Measurements from ENCODE around the gene PITHD1.

PITHD1 gene

GRCh38 chr1:23825076-23825761 is 47.0 kb downstream of the PITHD1 start, which contains the start of gene HMGCL:
Gene HMGCL (minus strand): TSS chr1:23825429. CDS start chr1:23825415, 14 bp downstream.
- TF ChIP-seq ZNF565 (CRISPR knock-in tag; conservative IDR thresholded peaks at IDR 0.05; ENCODE audit: low read depth) (peak; percentile 78; the same call in 1 of the 2 replicates), SNAI2 (CRISPR knock-in tag; IDR thresholded peaks at IDR 0.05) (no peak), ARNTL (CRISPR knock-in tag; IDR thresholded peaks at IDR 0.05; ENCODE audit: borderline replicate concordance, low read depth) (no peak), PATZ1 (CRISPR knock-in tag; IDR thresholded peaks at IDR 0.05; ENCODE audit: borderline replicate concordance) (no peak), CSDC2 (CRISPR knock-in tag; IDR thresholded peaks at IDR 0.05) (no peak), CREB5 (CRISPR knock-in tag; IDR thresholded peaks at IDR 0.05; ENCODE audit: low read depth) (no peak), POU6F1 (CRISPR knock-in tag; IDR thresholded peaks at IDR 0.05; ENCODE audit: borderline replicate concordance, low read depth) (no peak), TCF4 (CRISPR knock-in tag; IDR thresholded peaks at IDR 0.05; ENCODE audit: borderline replicate concordance) (peak; percentile 41; the same call in 1 of the 2 replicates), ZFP30 (CRISPR knock-in tag; IDR thresholded peaks at IDR 0.05) (no peak), ISL1 (CRISPR knock-in tag; IDR thresholded peaks at IDR 0.05) (no peak), ZNF70 (CRISPR knock-in tag; IDR thresholded peaks at IDR 0.05) (peak; percentile 27; the same call in 1 of the 2 replicates), TSHZ2 (CRISPR knock-in tag; IDR thresholded peaks at IDR 0.05) (peak; percentile 49; the same call in 1 of the 2 replicates)
- ATAC-seq: peak; percentile 99

- ATAC-seq: no peak
- TF ChIP-seq ZNF8 (CRISPR knock-in tag; IDR thresholded peaks at IDR 0.05): no peak
- TF ChIP-seq ZNF70 (CRISPR knock-in tag; IDR thresholded peaks at IDR 0.05): no peak
- no peak for TF ChIP-seq SNAI2 (CRISPR knock-in tag; IDR thresholded peaks at IDR 0.05)
- TF ChIP-seq ZNF565 (CRISPR knock-in tag; conservative IDR thresholded peaks at IDR 0.05; ENCODE audit: low read depth): no peak
- no peak for TF ChIP-seq TSHZ2 (CRISPR knock-in tag; IDR thresholded peaks at IDR 0.05)
- TF ChIP-seq PPARA (CRISPR knock-in tag; IDR thresholded peaks at IDR 0.05; ENCODE audit: borderline replicate concordance): no peak
- TF ChIP-seq RARB (CRISPR knock-in tag; IDR thresholded peaks at IDR 0.05): no peak
- no peak for TF ChIP-seq ISL1 (CRISPR knock-in tag; IDR thresholded peaks at IDR 0.05)
- TF ChIP-seq OSR1 (CRISPR knock-in tag; IDR thresholded peaks at IDR 0.05): no peak
- no peak for TF ChIP-seq TCF4 (CRISPR knock-in tag; IDR thresholded peaks at IDR 0.05; ENCODE audit: borderline replicate concordance)
- no peak for TF ChIP-seq ESRRG (CRISPR knock-in tag; IDR thresholded peaks at IDR 0.05)
- TF ChIP-seq ARNTL (CRISPR knock-in tag; IDR thresholded peaks at IDR 0.05; ENCODE audit: borderline replicate concordance, low read depth): no peak
- no peak for TF ChIP-seq PATZ1 (CRISPR knock-in tag; IDR thresholded peaks at IDR 0.05; ENCODE audit: borderline replicate concordance)
- TF ChIP-seq CSRNP3 (CRISPR knock-in tag; IDR thresholded peaks at IDR 0.05): no peak
- no peak for TF ChIP-seq POU6F1 (CRISPR knock-in tag; IDR thresholded peaks at IDR 0.05; ENCODE audit: borderline replicate concordance, low read depth)
- no peak for TF ChIP-seq ZFP30 (CRISPR knock-in tag; IDR thresholded peaks at IDR 0.05)
- TF ChIP-seq ZFP3 (CRISPR knock-in tag; IDR thresholded peaks at IDR 0.05): no peak
- TF ChIP-seq ZC3H10 (CRISPR knock-in tag; IDR thresholded peaks at IDR 0.05): no peak
These were observed 47.7 kb downstream of the PITHD1 start for GRCh38 chr1:23825762-23826522.

Data from SK-N-SH treated with all-trans-retinoic acid at 6 μM for 48 hours (cell line).